RCC 7860 (cell line): ENCODE results near the gene RAG2.
"Not testable (repeated sequence)": the region's sequence is repeated elsewhere in the genome, so short reads cannot be mapped to it uniquely, and the experiment has no call there.

Source experiments
- DNase-seq: peaks from one replicate; pipeline ENCODE4 v3.0.0-alpha.2; 2015; ENCODE audit warnings: low spot score
- FAIRE-seq: peaks from 2 replicates; lab custom pipeline; 2012; peaks lifted over from hg19 to GRCh38; lab: Jason Lieb, UNC

Gene RAG2

DNA sequence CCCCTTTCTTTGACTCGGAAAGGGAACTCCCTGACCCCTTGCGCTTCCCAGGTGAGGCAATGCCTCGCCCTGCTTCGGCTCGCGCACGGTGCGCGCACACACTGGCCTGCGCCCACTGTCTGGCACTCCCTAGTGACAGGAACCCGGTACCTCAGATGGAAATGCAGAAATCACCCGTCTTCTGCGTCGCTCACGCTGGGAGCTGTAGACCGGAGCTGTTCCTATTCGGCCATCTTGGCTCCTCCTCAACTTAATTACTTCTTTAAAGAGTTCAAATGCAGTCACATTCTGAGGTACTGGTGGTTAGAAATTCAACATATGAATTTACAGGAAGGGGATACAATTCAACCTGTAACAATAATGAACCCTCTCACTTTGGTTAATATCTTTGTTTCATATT lies 40.6 kb downstream of the RAG2 start:
- DNase-seq, FAIRE-seq: not testable (repeated sequence)

DNA sequence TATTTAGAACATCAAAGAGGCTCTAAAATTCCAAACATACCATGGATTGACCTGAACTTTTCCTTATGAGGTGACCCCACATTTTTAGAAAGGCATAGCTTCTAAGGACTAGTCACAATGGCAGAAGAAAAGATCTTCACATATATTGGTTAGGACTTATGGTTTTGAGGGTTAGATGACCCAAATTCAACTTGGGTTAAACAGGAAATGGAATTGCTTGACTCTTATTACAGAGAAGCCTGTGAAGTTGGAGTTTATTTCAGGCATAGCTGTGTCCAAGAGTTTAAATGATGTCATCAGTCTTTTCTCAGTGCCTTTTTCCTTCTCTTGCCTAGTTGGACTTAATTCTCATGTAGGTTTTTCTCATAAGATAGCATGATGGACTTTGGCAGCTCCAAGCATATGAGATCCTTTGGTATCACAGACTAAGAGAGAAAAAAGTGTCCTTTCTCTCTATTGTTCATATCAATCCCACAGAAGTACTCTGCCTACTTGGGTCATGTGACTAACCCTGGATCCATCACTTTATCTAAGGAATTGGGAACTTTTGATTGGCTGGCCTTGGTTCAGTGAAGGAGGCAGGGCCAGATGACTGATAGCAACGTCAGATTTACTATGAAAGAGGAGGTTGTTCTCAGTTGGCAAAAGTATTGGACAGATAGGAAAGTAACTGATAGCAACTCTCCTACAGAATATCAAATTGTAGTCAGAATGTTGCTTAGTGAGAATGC lies 47.5 kb downstream of the RAG2 start:
- FAIRE-seq (no peak), DNase-seq (no peak)
